EL (cell line): ENCODE measurements around the gene FAM124A.

Experiments
- DNase-seq: peaks from one replicate; pipeline ENCODE4 v3.0.0-alpha.2; 2016

Gene FAM124A, protein sequence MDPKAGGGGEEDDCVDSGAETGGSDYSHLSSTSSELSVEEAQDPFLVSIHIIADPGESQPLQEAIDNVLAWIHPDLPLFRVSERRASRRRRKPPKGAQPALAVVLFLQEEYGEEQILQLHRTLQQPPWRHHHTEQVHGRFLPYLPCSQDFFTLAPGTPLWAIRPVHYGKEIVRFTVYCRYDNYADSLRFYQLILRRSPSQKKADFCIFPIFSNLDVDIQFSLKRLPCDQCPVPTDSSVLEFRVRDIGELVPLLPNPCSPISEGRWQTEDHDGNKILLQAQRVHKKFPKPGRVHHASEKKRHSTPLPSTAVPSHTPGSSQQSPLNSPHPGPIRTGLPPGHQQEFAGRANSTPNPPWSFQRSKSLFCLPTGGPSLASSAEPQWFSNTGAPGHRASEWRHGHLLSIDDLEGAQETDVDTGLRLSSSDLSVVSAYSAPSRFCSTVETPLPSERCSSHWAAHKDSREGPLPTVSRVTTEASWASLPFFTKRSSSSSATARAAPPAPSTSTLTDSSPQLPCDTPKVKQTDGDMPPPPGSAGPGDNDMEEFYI

GRCh38 chr13:51222037-51222685, at the start of gene FAM124A:
Gene FAM124A, plus strand, starts transcription at chr13:51222398. Its CDS starts 104 bp downstream, at chr13:51222502.
- DNase-seq, result peak; percentile 42

DNA sequence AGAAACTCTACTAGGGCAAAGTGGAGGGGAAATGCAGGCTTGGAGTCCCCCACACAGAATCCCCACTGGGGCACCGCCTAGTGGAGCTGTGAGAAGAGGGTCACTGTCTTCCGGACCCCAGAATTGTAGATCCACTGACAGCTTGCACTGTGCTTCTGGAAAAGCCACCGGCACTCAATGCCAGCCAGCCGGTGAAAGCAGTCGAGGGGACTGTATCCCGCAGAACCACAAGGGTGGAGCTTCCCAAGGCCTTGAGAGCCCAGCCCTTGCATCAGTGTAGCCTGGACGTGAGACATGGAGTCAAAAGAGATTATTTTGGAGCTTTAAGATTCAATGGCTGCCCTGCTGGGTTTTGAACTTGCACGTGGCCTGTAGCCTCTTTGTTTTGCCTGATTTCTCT, 47.2 kb upstream of the FAM124A start:
- no peak for DNase-seq

DNA sequence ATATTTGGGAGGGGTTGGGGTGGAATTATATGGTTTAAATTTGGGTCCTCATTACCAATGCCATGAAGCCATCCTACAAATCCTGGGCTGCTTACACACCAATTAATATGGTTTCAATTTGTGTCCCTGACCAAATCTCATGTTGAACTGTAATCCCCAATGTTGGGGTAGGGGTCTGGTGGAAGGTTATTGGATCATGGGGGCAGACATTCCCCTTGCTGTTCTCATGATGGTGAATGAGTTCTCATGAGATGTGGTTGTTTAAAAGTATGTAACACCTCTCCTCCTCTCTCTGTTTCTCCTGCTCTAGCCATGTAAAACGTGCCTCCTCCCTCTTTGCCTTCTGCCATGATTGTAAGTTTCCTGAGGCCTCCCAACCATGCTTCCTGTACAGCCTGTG, 46.6 kb upstream of the FAM124A start:
- DNase-seq, result no peak

DNA sequence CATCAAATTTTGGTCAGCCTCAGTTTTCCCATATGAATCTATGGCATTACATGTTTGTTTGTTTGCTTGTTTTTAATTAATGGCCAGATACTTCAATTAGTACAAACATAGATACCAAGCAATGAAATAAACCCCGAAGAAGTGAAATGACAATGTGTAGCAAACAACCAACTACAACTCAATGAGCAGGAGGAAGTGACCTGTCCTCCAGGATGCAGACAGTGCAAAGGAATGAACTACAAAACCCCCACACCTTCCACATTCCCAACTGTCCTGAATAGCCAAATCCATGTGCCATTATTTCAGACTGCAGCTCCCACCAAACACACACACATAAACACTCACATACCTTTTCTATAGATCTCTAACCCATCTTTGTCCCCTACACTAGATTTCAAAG, 45.0 kb upstream of the FAM124A start:
- no peak for DNase-seq

DNA sequence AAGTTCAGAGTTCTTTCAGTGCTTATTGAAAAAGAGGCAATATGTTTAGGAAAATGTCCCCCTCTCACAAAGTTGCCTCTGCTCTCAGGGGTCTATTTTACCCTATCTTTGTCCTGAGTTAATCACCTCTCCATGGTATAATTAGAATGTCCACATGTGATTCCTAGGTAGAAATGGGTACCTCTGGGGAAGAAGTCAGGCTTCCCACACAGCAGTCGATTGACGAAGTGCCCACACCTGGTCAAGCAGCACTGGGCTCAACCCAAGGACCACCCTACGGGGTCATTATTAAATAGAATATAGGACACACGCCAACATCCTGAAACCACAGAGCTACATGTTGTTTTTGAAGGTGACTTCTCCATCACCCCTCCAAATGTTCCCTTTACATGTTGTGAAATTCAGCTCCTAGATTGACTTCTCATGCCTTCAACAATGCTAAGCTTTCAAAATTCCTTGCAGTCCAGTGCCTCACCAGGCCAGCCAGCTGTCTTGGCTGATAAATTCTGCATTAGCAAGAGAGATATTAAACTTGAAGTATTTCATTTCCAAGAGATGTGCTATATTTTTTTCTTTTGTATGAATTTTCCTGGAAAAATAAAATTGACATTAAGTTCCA, 43.6 kb upstream of the FAM124A start:
- DNase-seq, result no peak

DNA sequence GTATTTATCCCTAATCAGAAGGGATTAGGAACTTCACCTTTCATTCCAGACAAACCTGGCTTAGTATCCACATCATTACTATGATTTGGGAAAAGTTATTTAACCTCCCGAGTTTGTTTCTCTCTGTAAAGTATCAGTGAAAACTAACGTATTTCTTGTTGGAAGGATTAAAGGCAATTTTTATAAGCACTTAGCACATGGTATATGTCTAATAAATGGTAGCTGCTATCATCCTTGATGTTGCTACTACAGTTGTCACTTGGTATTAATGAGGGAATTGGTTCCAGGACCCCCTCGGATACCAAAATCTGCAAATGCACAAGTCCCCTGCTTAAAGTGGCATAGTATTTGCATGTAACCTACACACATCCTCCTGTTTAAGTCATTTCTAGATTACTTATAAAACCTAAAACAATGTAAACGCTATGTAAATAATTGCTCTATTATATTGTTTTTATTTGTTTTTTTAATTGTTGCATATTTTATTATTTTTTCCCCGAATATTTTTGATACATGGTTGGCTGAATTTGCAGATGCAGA, 42.7 kb upstream of the FAM124A start:
- DNase-seq, result no peak

DNA sequence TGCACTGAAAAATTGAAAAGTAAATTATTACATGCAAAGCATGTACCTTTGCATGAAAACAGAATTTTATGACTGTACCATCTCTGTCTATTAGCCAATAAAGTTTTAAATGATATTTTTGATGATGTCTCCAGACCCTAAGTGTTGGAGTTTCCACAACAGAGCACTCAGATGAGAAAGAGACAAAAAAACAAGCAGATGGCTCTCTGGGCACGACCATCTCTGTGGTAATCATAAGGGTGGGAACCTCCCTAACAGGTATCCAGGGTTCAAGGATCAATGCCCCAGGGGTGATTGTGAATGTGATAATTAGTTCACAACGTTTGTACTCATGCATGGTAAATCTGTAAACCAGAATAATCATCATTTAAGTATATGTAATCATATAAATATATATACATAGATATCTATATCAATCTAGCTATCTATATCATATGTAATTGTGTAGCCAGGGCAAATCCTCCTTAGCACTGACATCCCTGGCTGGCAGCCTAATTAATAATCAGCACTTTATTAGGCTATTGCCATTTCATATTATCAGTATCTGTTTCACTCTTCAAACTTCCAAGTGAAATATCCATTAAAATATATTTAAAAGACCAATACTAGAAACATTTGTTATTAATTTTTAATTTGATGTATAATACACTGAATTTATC, 41.2 kb upstream of the FAM124A start:
- no peak for DNase-seq

DNA sequence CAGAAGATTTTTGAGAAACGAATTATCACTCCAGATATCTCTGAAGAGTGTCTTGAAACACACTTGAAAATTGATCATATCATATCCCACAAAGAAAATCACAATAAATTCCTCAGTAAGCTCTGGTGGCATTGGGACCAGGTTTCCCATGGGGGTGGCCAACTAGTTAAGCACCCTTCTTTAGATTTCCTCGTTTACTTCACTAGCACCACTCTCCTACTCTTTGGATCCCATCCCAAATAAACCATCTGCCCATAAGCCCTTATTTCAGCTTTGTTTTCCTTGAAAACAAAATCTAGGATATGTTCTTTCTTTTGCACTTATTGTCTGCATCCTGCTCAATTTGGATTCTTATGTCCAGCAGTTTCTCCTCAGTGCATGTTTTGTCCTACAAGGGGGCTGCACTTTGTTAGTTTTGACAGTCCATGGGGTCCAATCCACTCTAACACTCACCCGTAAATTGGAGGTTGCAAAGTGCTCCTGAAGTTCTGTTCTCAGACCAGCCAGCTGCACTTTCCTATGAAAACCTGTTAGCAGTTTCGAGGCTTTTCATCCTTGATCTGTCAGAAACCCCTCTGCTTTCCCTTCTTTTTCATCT, 40.3 kb upstream of the FAM124A start:
- no peak for DNase-seq

DNA sequence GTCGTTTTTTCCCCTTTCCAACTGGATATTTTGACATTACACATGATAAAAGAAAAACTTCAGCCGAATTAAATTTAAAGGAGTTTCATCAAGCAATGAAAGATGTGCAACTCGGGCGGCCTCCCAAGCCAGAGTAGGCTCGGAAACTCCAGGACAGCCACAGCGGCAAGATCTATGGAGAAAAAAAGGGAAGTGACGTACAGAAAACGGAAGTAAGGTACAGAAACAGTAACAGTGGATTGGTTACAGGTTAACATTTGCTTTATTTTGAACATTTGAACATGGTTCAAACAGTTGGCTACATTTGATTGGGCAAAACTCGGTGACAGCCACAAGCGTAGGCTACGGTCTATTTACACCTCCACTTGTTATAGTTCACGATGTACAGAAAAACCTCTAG, 30.5 kb upstream of the FAM124A start:
- DNase-seq, result no peak

DNA sequence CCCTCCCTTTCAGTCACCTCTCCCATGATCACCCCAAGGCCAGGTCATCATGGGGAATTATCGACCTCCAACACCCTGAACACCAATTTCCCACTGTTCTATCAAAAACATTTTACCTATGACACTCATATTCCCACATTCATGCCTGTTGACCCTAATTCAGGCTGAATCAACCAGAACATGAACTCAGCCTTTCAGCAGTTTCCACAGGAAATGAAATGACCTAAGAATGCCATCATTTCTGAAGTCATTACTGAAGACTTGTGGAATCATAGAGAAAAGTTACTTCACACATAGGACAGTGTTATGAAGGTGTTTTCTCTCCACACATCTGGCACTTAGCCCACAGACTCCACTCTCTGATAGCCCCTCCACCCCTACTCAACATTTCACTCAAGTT, 29.9 kb upstream of the FAM124A start:
- no peak for DNase-seq

- no peak for DNase-seq
These were observed 28.8 kb upstream of the FAM124A start for GRCh38 chr13:51193387-51193786.

GRCh38 chr13:51194942-51195341, 27.3 kb upstream of the FAM124A start:
- DNase-seq, result no peak

GRCh38 chr13:51201886-51202285, 20.3 kb upstream of the FAM124A start:
- DNase-seq, result no peak

GRCh38 chr13:51202477-51203046, 19.6 kb upstream of the FAM124A start:
- DNase-seq, result no peak

DNA sequence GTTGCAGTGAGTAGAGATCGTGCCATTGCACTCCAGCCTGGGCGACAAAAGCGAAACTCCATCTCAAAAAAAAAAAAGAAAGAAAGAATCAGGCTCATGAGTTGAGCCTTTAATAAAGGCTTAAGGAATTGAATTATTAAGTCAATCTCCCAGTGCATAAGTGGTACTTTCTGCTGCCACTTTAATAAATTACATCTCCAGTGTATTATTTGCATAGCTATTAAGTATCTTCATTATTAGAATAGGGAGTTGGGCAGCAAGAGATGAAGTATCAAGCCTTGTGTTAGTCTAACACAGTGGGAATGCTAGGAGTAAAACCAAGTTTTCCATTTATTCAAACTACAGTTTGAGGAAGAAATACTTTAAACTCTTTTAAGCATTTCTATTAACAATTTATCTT, 15.6 kb upstream of the FAM124A start:
- DNase-seq, result no peak

DNA sequence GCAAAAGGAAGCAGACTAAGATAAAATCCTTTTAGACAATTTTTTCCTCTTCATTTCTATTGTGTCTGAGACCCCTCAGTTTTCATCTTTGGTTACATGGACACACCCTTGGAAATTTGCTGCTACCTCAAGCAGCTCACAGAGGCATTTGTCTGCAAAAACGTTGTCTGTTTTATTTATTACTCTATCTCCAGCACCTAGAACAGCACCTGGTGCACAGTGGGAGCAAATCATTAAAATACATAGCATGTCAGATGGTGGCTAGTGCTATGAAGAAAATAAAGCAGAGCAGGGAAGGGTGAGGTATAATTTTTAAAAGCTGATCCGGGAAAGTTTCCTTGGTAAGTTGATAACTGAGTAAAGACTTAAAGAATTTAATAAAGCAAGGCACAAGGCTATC, 14.3 kb upstream of the FAM124A start:
- DNase-seq, result no peak

GRCh38 chr13:51208716-51209115, 13.5 kb upstream of the FAM124A start:
- no peak for DNase-seq

GRCh38 chr13:51211910-51212309, 10.3 kb upstream of the FAM124A start:
- no peak for DNase-seq

DNA sequence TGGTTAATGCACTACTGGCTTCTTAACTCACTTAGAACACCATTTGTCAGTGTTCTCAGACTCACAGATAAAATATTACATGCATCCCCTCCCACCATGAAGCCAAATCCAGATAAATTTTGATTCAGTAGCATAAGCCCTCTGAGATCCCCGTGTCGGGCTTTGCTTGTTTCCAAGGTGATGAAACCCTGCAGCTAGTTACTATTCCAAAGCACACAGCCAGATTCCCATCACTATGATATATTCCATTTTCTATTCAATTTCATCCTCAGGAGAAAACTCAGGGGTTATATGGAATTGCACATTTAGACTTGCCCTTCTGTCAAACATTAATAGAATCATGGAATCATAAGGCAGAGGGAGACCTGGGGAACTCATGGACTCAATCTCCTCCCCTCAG, 9.4 kb upstream of the FAM124A start:
- no peak for DNase-seq

DNA sequence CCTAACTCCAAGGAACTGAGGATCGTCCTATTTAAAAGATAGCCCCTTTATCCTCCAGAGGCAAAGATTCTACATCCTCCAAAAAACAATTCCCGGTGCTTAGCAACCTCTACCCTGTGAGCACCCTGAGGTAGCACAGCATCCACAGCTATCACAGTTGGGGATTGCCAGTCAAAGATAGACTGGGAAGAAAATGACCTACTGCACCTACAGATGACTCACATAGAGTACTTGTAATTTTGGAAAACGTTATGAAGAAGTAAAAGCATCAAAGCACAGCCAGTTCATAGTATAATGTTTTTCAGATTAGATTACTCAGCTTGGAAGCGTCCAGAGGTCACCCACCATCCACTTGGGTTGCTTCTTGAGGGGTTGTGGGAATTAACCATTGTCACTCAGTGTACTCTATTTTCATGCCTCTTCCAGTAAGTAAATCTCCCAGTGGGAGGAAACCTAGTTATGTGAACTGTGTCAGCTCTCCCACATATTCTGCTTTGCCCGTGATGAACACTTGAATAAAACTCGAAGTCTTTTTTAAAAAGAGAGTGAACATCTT, 8.9 kb upstream of the FAM124A start:
- no peak for DNase-seq

DNA sequence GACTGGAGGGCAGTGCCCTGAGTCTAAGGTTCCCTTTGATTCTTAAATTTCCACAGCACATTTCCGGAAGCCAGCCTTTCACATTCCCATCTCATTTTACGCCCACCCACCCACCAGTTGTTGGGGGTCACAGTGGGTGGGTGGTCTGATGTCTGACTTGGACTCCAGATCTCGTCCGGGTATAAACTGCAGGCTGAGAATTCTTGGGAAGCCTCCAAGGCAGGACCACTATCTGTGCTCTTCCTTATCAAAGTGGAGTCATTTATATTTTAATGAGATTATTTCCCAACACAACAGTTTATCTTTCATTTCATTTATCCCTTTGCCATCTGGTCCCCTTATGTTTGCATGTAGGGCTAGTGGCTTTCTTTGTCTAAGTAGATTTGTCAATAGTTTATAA, 3.6 kb upstream of the FAM124A start:
- DNase-seq, result no peak

- no peak for DNase-seq
These were observed 1.5 kb upstream of the FAM124A start for GRCh38 chr13:51220706-51221105.
